Gastrocnemius medialis (tissue), 4 donors: ENCODE results near the gene CPXM2.

ENCODE experiments used
- POLR2A ChIP-seq, 2 donors: fragments of 450-650 bp; IDR thresholded peaks; one replicate each; pipeline ENCODE4 v1.6.1; 2017; ENCODE audit warnings: antibody characterized with exemption in 2 of 2, mild to moderate bottlenecking in 2 of 2, moderate library complexity in 2 of 2
- TF ChIP-seq, protein P1 (sequence below), 5 experiments: fragments of 450-650 bp in 3 of 5; fragments of 200-600 bp in 2 of 5; sonication (generic) in 2 of 5; IDR thresholded peaks in 4 of 5; conservative IDR thresholded peaks in 1 of 5; 1 replicate in 4 of 5; 2 replicates in 1 of 5; pipeline ENCODE4 v1.5.1; 2016 to 2019; ENCODE audit warnings: antibody characterized with exemption in 5 of 5, mild to moderate bottlenecking in 3 of 5, moderate library complexity in 3 of 5

DNA sequence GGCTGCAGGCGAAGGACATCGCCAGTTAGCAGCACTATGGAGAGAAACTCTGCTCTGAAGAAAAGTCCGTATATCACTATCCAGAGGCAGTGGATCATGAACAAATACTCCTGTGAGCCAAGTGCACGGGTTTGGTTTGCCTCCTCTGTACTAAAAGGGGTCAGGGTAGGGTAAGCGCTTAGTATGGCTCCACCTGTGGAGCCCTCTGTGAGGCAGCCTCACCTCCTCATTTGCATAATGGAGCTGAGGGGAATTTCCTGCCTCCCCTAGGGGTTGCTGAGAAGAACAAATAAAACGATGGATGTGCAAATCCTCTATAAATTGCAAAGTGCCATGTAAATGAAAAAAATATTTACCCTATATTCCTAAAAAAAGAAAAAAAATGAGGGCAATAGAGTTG, 162.1 kb downstream of the CPXM2 start:
- TF ChIP-seq, protein P1, sequence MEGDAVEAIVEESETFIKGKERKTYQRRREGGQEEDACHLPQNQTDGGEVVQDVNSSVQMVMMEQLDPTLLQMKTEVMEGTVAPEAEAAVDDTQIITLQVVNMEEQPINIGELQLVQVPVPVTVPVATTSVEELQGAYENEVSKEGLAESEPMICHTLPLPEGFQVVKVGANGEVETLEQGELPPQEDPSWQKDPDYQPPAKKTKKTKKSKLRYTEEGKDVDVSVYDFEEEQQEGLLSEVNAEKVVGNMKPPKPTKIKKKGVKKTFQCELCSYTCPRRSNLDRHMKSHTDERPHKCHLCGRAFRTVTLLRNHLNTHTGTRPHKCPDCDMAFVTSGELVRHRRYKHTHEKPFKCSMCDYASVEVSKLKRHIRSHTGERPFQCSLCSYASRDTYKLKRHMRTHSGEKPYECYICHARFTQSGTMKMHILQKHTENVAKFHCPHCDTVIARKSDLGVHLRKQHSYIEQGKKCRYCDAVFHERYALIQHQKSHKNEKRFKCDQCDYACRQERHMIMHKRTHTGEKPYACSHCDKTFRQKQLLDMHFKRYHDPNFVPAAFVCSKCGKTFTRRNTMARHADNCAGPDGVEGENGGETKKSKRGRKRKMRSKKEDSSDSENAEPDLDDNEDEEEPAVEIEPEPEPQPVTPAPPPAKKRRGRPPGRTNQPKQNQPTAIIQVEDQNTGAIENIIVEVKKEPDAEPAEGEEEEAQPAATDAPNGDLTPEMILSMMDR (IDR thresholded peaks at IDR 0.05 in 4 of 5, conservative IDR thresholded peaks at IDR 0.05 in 1 of 5) = no peak
- no peak for TF ChIP-seq POLR2A (IDR thresholded peaks at IDR 0.05)
